Neuronal stem cell (in vitro differentiated cells): ENCODE measurements around the gene CAPN15.
A peak's percentile ranks its signal among the peaks of the same experiment; 100 is the strongest.

Experiments used
- DNase-seq: peaks from one replicate; pipeline ENCODE4 v3.0.0-alpha.2; 2013; ENCODE audit warnings: low spot score
- H2AFZ ChIP-seq: one replicate; pipeline ENCODE4 v1.6.1; 2013; ENCODE audit warnings: mild to moderate bottlenecking, low read length, inconsistent platforms
- H2AK5ac ChIP-seq: 2 replicates; pipeline ENCODE4 v1.6.1; 2013; ENCODE audit warnings: low read depth, mild to moderate bottlenecking, inconsistent platforms, low read length, moderate library complexity, mixed read lengths
- H2BK120ac ChIP-seq: 2 replicates; pipeline ENCODE4 v1.6.1; 2013; ENCODE audit warnings: low read depth, mild to moderate bottlenecking, inconsistent platforms, low read length, moderate library complexity, mixed read lengths
- H2BK12ac ChIP-seq: one replicate; pipeline ENCODE4 v1.6.1; 2013; ENCODE audit warnings: low read length, inconsistent platforms
- H2BK15ac ChIP-seq: 2 replicates; pipeline ENCODE4 v1.6.1; 2013; ENCODE audit warnings: mild to moderate bottlenecking, low read length, inconsistent platforms, mixed read lengths
- H2BK5ac ChIP-seq: one replicate; pipeline ENCODE4 v1.6.1; 2013; ENCODE audit warnings: inconsistent platforms, mild to moderate bottlenecking, low read length, moderate library complexity
- H3K14ac ChIP-seq: one replicate; pipeline ENCODE4 v1.6.1; 2013; ENCODE audit warnings: low read length, inconsistent platforms
- H3K18ac ChIP-seq: 2 replicates; pipeline ENCODE4 v1.6.1; 2013; ENCODE audit warnings: low read length, inconsistent platforms
- H3K23ac ChIP-seq: 2 replicates; pipeline ENCODE4 v1.6.1; 2013; ENCODE audit warnings: low read depth, mild to moderate bottlenecking, mixed read lengths, low read length, inconsistent platforms; ENCODE audit not compliant: poor library complexity
- H3K27ac ChIP-seq: replicated peaks from 3 replicates; pipeline ENCODE4 v1.5.1; 2013; ENCODE audit warnings: low read length, inconsistent platforms
- H3K27me3 ChIP-seq, 3 experiments: 2 replicates each; pipeline ENCODE4 v1.6.1; 2013; ENCODE audit warnings: low read length in 3 of 3, mild to moderate bottlenecking in 2 of 3, inconsistent platforms in 1 of 3, low read depth in 1 of 3, mixed read lengths in 1 of 3, moderate library complexity in 1 of 3; ENCODE audit not compliant: control insufficient read depth in 3 of 3, insufficient read depth in 3 of 3
- H3K36me3 ChIP-seq, 2 donors: replicated peaks in 1 of 2; 2 replicates each; pipeline ENCODE4 v1.6.1; 2013; ENCODE audit warnings: low read length in 2 of 2; ENCODE audit not compliant: control insufficient read depth in 2 of 2, insufficient read depth in 2 of 2
- H3K4ac ChIP-seq: 2 replicates; pipeline ENCODE4 v1.6.1; 2013; ENCODE audit warnings: inconsistent platforms, mild to moderate bottlenecking, low read length, moderate library complexity
- H3K4me1 ChIP-seq, 2 donors: 1 replicate in 1 of 2; 2 replicates in 1 of 2; pipeline ENCODE4 v1.6.1; 2013; ENCODE audit warnings: low read length in 2 of 2, low read depth in 1 of 2; ENCODE audit not compliant: control insufficient read depth in 2 of 2, insufficient read depth in 1 of 2
- H3K4me2 ChIP-seq: one replicate; pipeline ENCODE4 v1.6.1; 2013; ENCODE audit warnings: mild to moderate bottlenecking, low read length, inconsistent platforms; ENCODE audit not compliant: insufficient read depth, poor library complexity, severe bottlenecking
- H3K4me3 ChIP-seq, 2 donors: 2 replicates each; pipeline ENCODE4 v1.5.1; 2013; ENCODE audit warnings: low read length in 2 of 2, mild to moderate bottlenecking in 2 of 2, inconsistent platforms in 1 of 2, moderate library complexity in 1 of 2
- H3K79me1 ChIP-seq: one replicate; pipeline ENCODE4 v1.6.1; 2013; ENCODE audit warnings: low read depth, mild to moderate bottlenecking, inconsistent platforms, low read length, moderate library complexity
- H3K9ac ChIP-seq: one replicate; pipeline ENCODE4 v1.6.1; 2013; ENCODE audit warnings: mild to moderate bottlenecking, low read depth, low read length, inconsistent platforms; ENCODE audit not compliant: poor library complexity
- H3K9me3 ChIP-seq, 2 donors: replicated peaks in 1 of 2; 2 replicates each; pipeline versions ENCODE3 to v1.6.1; 2013; ENCODE audit warnings: low read length in 2 of 2, mild to moderate bottlenecking in 2 of 2, inconsistent platforms in 1 of 2, low read depth in 1 of 2, mixed read lengths in 1 of 2, moderate library complexity in 1 of 2; ENCODE audit not compliant: control insufficient read depth in 2 of 2, insufficient read depth in 1 of 2
- H4K8ac ChIP-seq: one replicate; pipeline ENCODE4 v1.6.1; 2013; ENCODE audit warnings: low read depth, mild to moderate bottlenecking, inconsistent platforms, low read length, moderate library complexity
- H4K91ac ChIP-seq: one replicate; pipeline ENCODE4 v1.6.1; 2013; ENCODE audit warnings: low read length, low read depth, mild to moderate bottlenecking, inconsistent platforms; ENCODE audit not compliant: poor library complexity
- WGBS, 2 donors: extraction: QIAGEN DNeasy Blood & Tissue Kit; methylation state at CpG; one replicate each; pipeline ENCODE4 v1.1.7; 2013; ENCODE audit warnings: missing lambda C conversion rate in 2 of 2, mixed read lengths in 1 of 2; ENCODE audit not compliant: insufficient read length in 2 of 2, insufficient replicate concordance in 1 of 2; ENCODE audit errors: extremely low coverage in 2 of 2; 5-methylcytosine and 5-hydroxymethylcytosine counted together

CAPN15 gene

GRCh38 chr16:566475-567372 lies 39.2 kb downstream of the CAPN15 start, which contains the start of gene NHLRC4:
Gene NHLRC4 (plus strand): TSS chr16:567005. CDS start chr16:568048, 1,043 bp downstream.
- no peak within 1 kb of the TSS for H3K4me3 ChIP-seq
- H2AFZ ChIP-seq, result peak within 1 kb of the TSS; percentile 81
- peak within 1 kb of the TSS; percentile 81 for H2AK5ac ChIP-seq
- peaks cover 16% of the 10 kb centered on the region for H3K79me1 ChIP-seq
- peaks cover 0 to 17% (median 8%) of the 10 kb centered on the region in 3 experiments for H3K27me3 ChIP-seq
- no peak for DNase-seq
- no peak within 1 kb of the TSS for H3K27ac ChIP-seq
- H3K18ac ChIP-seq, result peak within 1 kb of the TSS; percentile 76
- peak within 1 kb of the TSS; percentile 17 for H4K8ac ChIP-seq
- H4K91ac ChIP-seq, result no peak within 1 kb of the TSS
- no CpG with 5 or more reads among the region's 26 CpGs for WGBS, 2 donors
- H2BK15ac ChIP-seq, result peak within 1 kb of the TSS; percentile 92
- H2BK5ac ChIP-seq, result peak within 1 kb of the TSS; percentile 87
- peaks cover 6 to 32% of the 10 kb centered on the region in 2 donors for H3K4me1 ChIP-seq
- H3K9ac ChIP-seq, result peak within 1 kb of the TSS; percentile 60
- peak within 1 kb of the TSS; percentile 58 for H2BK12ac ChIP-seq
- no peak within 1 kb of the TSS for H3K4ac ChIP-seq
- peak within 1 kb of the TSS; percentile 98 for H3K23ac ChIP-seq
- peaks cover 0 to 2% of the 10 kb centered on the region in 2 donors for H3K9me3 ChIP-seq
- no peak within 1 kb of the TSS for H3K14ac ChIP-seq
- H3K36me3 ChIP-seq, result peaks cover under 1 to 2% of the 10 kb centered on the region in 2 donors
- H3K4me2 ChIP-seq, result no peak within 1 kb of the TSS
- H2BK120ac ChIP-seq, result peak within 1 kb of the TSS; percentile 61

GRCh38 chr16:567373-568256 lies 40.1 kb downstream of the CAPN15 start:
- Histone ChIP-seq H3K18ac (no peak overlapping the region), H3K9me3 (no peaks in the 10 kb centered on the region), H4K91ac (no peak overlapping the region), H2BK5ac (peak overlapping the region; percentile 60), H3K27me3 (peaks cover 0 to 9% (median 0%) of the 10 kb centered on the region in 3 experiments), H3K4me2 (no peak overlapping the region), H3K9ac (no peak overlapping the region), H3K27ac (no peak overlapping the region), H3K4me3 (no peak overlapping the region), H3K36me3 (peaks cover 8 to 9% of the 10 kb centered on the region in 2 donors), H3K14ac (no peak overlapping the region), H3K4ac (no peak overlapping the region), H2AFZ (no peak overlapping the region), H2BK120ac (peak overlapping the region; percentile 61), H4K8ac (peak overlapping the region; percentile 17), H2BK15ac (peak overlapping the region; percentile 49), H2BK12ac (peak overlapping the region; percentile 58), H3K4me1 (peaks cover 6 to 32% of the 10 kb centered on the region in 2 donors), H3K23ac (peak overlapping the region; percentile 85), H3K79me1 (peaks cover 16% of the 10 kb centered on the region), H2AK5ac (peak overlapping the region; percentile 81)
- no peak for DNase-seq
- no CpG with 5 or more reads among the region's 35 CpGs for WGBS, 2 donors

GRCh38 chr16:568401-569258 lies 41.1 kb downstream of the CAPN15 start:
- Histone ChIP-seq H3K14ac (no peak overlapping the region), H3K9ac (no peak overlapping the region), H2AK5ac (peak overlapping the region; percentile 98), H3K4ac (no peak overlapping the region), H2BK12ac (no peak overlapping the region), H3K4me1 (peaks cover 6 to 32% of the 10 kb centered on the region in 2 donors), H2BK5ac (peak overlapping the region; percentile 87), H2BK120ac (no peak overlapping the region), H3K4me2 (no peak overlapping the region), H3K23ac (peak overlapping the region; percentile 85), H3K4me3 (peak overlapping the region in 1 of 2 donors; percentile 71), H4K8ac (peak overlapping the region; percentile 50), H3K9me3 (no peaks in the 10 kb centered on the region), H2BK15ac (peak overlapping the region; percentile 94), H3K27me3 (no peaks in the 10 kb centered on the region), H4K91ac (no peak overlapping the region), H3K79me1 (peaks cover 22% of the 10 kb centered on the region), H3K18ac (peak overlapping the region; percentile 97), H2AFZ (peak overlapping the region; percentile 99), H3K36me3 (peaks cover 8 to 10% of the 10 kb centered on the region in 2 donors), H3K27ac (no peak overlapping the region)
- WGBS, 2 donors, result no CpG with 5 or more reads among the region's 11 CpGs
- DNase-seq, result no peak
